IPS DF 4.7 (cell line): ENCODE data around the gene PLAC1.

Source experiments
- DNase-seq: peaks from one replicate; pipeline ENCODE4 v3.0.0-alpha.2; 2013; ENCODE audit warnings: low spot score; ENCODE audit errors: extremely low read depth

PLAC1 gene

DNA sequence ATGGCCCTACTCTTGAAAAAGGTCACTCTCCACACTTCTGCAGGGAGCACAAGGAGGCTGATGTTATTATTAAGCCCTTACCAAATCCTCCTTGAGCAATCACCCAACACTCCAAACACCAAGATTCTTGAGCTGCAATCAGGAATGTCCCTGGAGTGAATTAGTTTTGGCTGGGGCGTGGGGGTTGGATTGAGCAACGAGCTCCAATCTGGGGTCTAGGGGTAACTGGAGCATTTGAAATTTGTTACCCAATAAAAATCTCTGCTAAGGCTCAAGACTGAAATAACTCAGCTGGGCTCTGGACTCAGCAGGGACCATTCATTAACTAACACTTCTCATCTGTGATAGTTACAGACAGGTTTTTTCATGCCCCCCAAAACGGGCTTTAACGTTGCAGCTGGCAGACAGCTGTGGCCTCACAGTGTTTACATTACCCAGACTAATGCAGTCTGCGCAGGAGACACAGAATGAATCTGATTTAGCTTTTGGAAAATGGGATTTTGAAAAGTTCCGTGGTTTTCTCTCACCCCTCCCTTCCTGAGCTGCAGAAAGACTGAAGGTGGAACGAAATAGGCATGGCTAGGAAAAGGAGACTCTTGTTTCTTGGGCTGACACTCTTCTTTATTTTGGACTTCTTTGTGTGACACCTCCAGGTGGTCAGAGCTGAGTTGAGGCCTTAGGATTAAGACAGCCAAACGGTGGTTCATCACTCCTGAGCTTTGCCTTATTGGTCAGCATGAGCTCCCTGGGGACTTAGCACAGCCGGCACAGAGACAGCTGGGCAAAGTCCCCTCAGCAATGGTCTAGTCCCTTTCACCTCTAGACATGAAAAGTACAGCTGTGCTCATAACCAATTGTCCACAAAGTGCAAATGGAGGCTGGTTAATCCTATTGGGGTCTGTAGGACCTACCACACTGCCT is 26.6 kb downstream of the PLAC1 start:
- DNase-seq = no peak

DNA sequence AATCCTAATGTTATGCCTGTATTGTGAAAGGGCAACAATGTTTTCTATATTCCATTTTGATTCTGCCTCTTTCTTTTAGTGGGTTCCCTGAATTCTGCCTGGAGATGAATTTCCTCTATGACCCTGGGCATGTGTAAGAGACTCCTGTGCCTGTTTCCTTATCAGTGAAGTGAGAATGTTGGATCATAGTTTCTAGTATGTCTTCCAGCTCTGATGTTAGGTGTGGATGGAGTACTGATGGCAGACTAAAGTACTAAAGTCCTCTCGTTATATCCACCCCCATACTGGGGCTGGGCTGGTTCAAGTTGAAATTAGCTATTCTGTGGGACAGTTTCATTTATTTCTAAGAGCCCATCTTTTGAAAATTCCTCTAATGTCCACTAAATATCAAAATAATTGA is 29.6 kb downstream of the PLAC1 start:
- no peak for DNase-seq

DNA sequence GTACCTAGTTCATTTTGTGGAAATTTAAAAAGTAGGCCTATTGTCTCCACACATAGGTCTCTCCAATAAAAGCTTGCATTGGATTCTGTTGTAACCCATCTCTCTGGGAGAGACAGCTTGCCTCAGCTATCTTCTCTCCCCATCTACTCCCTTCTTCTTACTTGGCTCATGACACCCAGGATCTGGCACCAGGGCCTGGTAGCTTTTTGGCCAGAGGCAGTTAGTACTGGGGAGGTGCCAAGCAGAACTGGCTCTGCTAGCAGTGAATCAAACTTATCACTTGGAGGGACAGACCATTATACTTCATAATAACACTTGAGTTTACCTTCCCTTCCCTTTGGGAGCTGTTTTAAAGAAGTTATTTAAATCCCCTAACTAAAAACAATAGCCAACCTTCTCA is 31.8 kb downstream of the PLAC1 start:
- no peak for DNase-seq

DNA sequence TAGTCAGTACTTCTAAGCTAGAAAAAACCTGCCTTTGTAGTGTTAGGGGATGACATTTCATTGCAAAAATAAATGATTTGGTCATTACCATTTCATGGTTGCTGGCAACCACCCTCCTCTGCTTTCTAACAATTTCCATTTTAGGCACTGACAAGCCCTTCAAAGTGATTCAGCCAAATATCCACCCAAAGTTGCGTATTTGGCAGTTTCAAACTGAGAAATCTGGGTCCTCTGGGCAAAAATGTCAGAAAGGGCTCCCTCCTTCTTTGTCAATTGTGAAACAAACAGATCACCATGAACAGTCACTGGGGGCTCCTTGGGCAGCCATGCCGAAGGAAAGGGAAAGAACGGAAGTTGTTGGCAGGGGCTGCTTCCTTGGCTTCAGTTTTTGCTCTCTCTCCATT is 33.0 kb downstream of the PLAC1 start:
- DNase-seq = no peak

DNA sequence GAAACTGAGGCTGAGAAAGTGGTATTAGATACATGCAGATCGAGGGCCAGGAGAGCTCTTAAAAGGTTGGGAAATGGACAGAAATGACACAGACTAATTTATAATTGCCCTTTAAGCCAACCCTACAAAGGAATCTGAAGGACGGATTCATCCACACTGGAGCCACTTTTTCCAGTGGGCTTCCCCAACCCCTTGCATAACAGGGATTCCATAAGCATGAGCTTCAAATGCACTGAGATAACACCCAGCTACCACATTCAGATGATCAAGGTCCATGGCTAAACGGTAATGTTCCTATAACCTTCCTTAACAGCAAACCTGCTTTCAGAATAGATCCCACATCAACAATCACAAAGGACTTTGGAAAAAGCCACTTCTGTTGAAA is 34.2 kb downstream of the PLAC1 start:
- no peak for DNase-seq

DNA sequence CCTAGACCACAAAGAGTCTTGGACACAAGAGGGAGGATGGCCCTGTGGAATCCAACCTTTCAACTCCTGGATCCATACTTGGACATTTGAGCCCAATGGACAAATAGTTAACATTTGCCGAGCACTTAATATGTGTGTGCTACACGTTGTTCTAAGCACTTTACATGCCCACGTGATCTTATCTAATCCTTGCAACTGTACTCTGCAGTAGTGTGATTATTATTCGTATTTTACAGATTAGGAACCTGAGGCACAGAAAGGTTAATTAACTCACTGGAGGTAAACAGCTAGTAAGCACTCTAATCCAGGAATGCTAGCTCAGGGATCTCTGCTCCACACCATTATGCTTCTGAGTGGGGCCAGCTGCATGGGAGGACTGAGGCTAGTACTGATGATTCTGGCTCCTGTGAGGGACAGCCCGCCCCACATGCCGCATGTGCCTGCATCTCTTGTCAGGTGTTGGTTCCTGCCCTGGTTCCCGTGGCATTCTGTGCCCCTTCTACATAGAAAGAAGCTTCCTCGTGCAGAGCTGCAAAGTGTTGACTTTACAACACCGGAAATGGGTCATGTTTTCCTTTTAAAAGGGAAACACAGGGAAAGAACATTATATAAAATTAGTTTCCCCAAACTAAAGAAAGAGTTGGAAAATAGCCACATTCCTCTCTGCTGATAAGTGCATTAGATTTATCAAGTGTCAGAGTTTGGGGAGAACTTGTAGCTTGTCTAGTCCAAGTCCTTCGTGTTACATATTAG is 34.8 kb downstream of the PLAC1 start:
- DNase-seq = no peak

DNA sequence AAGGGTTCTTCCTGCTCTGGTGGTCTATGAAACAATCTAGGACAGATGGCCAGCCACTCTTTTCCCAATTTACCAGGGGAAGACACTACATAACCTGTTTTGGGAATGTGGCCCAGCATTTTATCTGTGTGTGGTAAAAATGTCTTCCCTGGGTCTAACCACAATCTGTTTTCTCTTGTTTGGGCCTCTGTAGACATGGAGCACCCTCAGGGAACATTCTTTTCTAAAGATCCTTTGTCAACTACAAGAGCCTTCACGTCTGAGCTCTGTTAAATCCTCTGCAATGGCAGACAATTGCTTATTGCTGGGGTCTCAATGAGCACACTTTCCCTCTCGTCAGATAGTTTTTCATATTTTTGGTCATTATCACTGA is 35.5 kb downstream of the PLAC1 start:
- no peak for DNase-seq

DNA sequence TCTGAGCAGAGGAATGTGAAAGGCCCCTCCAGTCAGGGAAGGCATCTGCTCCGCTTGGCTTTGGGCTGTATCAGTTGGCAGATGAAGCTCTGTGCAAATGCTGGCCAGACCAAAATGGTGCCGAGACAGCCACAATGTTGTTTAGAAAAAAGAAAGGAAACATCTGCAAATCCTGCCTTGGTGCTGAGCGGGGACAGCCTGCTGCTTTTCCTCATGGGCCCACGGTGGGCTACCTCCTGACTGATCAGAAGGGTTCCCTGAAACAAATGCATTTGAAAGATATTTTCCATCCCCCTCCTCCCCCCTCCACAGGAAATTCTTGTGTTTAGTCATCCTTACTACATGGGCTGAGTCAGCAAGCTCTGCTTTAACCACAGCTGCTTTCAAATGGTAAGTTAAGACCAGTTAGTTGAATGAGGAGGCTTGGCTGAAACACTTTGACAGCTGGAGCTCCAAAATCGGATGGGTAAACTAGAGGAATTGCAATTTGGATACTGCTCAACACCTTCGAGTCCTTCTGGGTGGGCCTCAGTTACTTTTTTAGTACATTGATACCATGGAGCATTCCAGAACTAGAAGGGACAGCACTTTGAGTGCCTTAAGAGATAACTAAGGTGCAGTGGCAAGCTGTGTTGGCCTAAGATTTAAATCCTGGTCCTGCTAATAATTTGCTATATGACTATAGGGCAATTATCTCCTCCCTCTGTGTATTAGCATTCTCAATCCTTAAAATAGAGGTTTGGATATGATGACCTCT is 36.0 kb downstream of the PLAC1 start:
- DNase-seq = no peak

DNA sequence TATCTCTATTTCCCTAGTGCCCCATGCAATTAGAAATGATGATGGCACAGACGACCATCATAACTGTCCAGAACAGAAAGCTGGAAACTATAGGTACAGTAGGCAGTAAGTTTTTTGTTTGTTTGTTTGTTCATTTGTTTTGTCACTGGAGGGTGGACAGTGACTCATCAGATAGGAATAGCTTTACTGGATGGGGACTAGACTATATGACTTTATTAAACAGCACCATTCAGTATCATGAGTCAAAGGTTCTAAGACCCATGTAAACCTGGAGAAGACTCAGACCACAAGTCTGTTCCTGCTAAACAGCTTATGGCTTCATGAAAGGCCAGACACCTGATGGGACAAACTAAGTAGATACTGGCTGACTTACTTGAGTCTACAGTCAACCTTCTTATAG is 38.4 kb downstream of the PLAC1 start:
- no peak for DNase-seq

DNA sequence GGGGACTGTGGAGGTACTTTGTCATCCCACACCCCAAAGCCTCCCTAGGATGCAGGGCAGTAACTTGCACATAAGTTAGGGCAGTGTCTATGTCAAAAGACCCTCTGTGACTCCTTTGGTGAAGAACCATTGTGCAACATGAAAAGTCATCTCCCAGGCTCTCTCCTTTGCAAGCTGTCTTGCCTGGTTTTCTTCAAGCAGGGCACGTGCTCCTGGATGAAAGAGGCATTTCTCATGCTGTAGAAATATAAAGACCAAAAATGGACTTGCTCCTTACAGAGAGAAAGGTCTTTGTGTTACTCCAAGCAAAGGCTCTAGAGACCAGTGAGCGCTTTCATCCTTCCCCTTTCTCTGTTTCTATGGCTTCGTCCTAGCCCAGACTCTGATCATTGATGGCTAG is 44.9 kb downstream of the PLAC1 start:
- DNase-seq = no peak

DNA sequence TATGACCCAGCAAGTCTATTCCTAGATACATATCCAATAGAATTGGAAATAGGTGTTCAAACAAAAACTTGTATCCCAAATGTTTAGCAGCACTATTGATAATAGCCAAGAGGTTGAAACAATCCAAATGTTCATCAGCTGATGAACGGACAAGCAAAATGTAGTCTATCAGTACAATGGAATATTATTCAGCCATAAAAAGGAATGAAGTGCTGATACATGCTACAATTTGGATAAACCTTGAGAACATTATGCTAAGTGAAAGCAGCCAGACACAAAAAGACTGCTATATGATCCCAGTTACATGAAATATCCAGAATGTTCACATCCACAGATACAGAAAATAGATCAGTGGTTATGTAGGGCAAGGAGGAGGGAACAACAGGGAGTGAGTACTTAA is 50.1 kb downstream of the PLAC1 start:
- DNase-seq = no peak

DNA sequence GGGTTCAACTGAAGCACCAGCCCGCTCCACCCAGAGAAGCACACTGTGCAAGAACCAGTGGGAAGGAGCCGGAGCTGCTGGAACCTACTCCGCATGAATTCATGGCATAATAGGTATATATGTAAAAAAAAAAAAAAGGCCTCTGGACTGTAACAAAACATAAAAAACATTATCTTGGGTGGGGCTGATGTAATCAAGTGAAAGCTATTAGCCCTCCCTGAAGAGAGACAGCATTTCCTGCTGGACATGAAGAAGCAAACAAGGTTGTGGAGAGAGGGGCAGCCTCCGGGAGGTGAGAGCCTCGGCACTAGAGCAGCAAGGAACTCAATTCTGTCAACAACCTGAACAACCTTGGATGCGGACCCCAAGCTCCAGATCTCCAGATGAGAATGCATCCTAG is 50.7 kb downstream of the PLAC1 start:
- no peak for DNase-seq

DNA sequence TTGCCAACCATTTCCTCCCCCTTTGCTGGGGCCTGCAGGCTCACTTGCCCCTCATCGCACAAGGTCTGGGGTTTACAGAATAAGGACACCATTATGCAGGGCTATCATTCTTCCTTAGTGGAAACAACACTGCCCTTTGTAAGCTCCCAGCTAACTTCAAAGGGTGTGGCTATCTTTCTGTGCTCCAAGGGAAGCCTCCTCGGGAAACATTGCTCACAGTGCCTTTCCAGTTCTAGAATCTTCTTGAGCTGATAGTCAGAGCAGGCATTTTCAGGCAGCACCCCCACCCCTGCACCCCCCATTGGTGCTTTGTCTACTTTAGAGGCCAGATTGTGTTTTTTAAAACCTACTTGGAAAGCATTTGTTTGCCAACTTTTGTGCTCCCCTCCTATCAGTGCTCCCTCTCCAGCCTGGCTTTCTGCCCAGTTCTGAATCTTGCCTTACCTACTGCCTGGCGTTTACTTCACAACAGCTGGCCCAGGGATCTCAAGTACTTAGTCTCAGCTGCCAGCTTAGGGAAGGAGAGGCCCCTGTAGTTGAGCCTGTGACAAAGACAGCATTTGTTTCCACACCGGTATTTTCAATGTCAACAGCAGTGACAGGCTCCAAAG is 53.5 kb downstream of the PLAC1 start:
- DNase-seq = no peak

DNA sequence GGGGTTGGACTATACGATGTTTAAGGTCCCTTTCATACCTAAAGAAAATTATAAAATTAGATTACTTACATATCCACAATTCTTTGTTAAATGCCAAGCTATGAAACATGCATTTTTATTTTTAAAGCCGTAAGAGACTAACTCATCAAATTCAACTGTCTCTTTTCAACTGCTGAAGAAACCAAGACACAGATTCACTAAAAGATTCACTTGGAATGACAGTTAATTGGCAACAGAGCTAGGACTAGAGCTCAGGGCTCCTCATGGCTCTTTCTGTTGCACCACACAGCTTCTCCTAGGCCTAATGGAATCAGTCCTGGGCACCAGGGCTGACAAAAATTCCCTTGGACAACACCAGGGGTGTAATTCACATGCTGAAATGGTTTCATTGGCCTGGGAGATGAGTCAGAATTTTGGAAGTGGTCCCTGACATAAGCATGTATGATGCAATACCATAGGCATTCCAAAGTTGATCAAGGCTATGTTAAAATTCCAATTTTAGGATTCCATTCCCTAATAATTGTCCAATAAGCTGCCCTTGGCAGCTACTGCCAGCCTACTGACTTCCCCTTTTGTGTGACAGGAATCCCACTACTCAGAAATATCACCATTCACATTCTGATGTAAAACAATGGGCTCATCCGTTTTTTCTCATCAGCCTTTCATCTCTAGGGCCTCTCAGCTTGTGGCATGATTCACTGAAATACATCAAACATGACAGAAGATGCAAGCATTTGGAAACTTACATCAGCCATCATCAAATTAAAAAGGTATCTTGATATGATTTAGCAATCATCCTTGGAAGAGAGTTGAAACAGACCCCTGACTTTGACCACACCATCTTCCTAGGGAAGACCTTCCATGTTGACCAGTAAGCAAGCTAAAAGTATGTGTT is 54.2 kb downstream of the PLAC1 start:
- no peak for DNase-seq

DNA sequence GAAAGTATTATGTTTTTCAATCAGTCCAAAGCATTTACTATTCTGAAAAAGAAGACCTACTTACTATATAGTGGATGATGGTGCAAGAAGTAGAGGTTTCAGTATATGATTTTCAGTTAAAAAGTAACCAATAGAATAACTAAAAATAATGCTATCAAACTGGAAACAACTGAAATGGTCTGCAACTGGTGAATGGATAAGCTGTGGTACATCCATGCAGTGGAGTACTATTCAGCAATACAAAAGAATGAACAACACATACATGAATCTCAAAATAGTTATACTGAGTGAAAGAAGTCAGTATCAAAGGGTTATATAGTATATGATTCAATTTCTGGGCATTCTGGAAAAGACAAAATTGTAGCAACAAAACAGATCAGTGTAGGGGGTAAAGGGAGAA is 55.9 kb downstream of the PLAC1 start:
- no peak for DNase-seq

DNA sequence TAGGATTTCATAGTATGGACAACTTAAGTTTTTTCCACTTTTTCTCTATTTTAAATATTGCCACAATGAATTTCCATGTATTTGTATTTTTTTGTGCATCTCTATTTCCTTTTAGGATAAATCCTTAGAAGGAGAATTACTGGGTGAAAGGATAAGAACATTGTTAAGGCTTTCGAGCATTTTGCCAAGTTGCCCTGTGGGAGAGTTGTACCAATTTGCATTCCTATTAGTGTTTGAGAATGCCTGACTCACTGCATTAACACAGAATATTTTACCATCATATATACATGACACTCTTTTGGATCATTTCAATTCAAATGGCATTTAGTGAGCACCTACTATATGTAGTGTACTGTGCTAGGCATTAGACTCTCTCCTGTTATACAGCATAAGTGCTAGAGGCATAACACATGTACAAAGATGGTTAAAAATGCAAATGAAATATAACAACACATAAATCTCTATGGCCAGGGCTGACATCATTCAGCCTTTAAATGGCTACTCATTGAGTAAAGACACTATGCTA is 57.0 kb downstream of the PLAC1 start:
- DNase-seq = no peak

DNA sequence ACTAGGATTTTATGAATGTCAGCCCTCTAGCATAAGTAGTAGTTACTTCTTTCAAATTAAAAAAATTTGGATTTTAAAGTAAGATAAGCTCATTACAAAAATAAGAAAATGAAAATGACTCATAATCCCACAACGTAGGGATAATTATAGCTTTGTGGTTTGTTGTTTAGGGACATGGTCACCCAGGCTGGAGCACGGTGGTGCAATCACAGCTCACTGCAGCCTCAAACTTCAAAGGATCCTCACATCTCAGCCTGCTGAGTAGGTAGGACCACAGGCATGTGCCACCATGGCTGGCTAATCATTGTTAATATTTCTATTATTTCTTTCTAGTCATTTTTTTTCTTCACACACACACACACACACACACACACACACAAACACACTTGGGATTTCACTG is 57.6 kb downstream of the PLAC1 start:
- no peak for DNase-seq

DNA sequence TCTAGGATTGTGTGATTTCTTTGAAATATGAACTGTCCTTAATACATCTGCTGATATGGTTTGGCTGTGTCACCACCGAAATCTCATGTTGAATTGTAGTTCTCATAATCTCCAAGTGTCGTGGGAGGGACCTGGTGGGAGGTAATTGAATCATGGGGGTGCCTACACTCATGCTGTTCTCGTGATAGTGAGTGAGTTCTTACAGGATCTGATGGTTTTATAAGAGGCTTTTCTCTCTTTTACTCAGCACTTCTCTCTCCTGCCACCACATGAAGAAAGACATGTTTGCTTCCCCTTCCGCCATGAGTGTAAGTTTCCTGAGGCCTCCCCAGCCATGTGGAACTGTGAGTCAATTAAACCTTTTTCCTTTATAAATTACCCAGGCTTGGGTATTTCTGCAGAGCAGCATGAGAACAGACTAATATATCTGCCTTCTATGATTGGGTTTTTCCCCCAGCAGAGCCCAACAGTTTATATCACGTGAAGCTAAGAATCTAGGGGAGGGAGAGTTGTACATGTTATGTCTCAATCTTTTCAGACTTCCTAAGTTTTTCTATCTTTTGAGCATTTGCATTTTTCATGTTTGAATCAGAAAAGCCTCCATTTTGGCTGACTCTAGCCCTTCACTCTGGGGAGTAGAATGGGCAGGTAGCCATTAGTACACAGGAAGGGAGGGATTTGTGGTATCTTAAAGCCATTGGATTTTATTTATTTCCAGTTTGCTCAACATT is 58.9 kb downstream of the PLAC1 start:
- no peak for DNase-seq

DNA sequence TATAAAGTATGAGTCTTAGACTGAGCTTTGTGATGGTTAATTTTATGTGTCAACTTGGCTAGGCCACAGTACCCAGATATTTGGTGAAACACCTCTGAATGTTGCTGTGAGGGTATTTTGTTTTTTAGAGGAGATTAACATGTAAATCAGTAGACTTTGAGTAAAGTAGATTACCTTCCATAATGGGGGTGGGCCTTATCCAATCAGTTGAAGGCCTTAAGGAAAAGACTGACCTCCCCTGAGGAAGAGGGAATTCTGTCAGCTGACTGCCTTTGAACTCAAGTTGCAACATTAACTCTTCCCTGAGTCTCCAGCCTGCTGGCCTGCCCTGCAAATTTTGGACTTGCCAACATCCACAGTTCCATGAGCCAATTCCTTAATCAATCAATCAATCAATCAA is 66.0 kb downstream of the PLAC1 start:
- DNase-seq = no peak

DNA sequence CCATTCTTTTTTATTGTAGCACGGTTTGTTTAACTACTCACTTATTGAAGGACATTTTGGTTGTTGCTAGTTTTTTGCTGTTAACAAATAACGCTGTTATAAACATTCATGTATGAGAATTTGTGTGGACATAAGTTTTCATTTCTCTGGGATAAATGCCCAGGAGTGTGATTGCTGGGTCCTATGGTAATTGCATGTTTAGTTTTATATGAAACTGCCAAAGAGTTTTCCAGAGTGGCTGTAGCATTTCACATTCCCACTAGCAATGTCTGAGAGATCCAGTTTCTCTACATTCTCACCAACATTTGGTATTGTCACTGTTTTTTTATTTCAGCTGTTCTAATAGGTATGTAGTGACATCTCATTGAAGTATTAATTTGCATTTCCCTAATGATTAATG is 66.8 kb downstream of the PLAC1 start:
- no peak for DNase-seq
